Vagina (tissue), 2 donors: ENCODE results near the gene PLA2G4A.

Experiments
- CTCF ChIP-seq, 3 experiments: fragments of 450-650 bp in 2 of 3; fragments of 200-600 bp in 1 of 3; sonication (generic) in 1 of 3; IDR thresholded peaks; one replicate each; pipeline ENCODE4 v1.5.1; 2017 to 2019; ENCODE audit warnings: antibody characterized with exemption in 3 of 3, mild to moderate bottlenecking in 2 of 3, moderate library complexity in 2 of 3
- POLR2A ChIP-seq, 2 donors: fragments of 450-650 bp; IDR thresholded peaks; one replicate each; pipeline ENCODE4 v1.6.1; 2017; ENCODE audit warnings: antibody characterized with exemption in 2 of 2, mild to moderate bottlenecking in 2 of 2, moderate library complexity in 2 of 2
- POLR2AphosphoS5 ChIP-seq, 2 donors: sonication (generic); formaldehyde crosslinking; IDR thresholded peaks; one replicate each; pipeline ENCODE4 v1.9.0; 2017; ENCODE audit warnings: antibody characterized with exemption in 2 of 2, mild to moderate bottlenecking in 2 of 2, low read depth in 1 of 2; ENCODE audit not compliant: insufficient read depth in 1 of 2

GRCh38 chr1:186978596-186979556 lies 150.1 kb downstream of the PLA2G4A start:
- no peak for TF ChIP-seq POLR2A (IDR thresholded peaks at IDR 0.05)
- TF ChIP-seq CTCF (IDR thresholded peaks at IDR 0.05) = no peak
- no peak for TF ChIP-seq POLR2AphosphoS5 (IDR thresholded peaks at IDR 0.05; ENCODE audit: insufficient read depth in 1 of 2, low read depth in 1 of 2)
